Measurements from ENCODE around the gene GFRA1. TPM values are rescaled to one million over a fixed set of nuclear protein-coding genes. Genes with fewer than 3 reads are reported as not detected.
A peak's percentile ranks its signal among the peaks of the same experiment; 100 is the strongest.

Gene GFRA1
- total and polyA plus RNA-seq, 2 of the 8 experiments (the other 6 are each of a cell fraction or from before 2014, with no cell fraction given) = 1.1 to 2.0 TPM

DNA sequence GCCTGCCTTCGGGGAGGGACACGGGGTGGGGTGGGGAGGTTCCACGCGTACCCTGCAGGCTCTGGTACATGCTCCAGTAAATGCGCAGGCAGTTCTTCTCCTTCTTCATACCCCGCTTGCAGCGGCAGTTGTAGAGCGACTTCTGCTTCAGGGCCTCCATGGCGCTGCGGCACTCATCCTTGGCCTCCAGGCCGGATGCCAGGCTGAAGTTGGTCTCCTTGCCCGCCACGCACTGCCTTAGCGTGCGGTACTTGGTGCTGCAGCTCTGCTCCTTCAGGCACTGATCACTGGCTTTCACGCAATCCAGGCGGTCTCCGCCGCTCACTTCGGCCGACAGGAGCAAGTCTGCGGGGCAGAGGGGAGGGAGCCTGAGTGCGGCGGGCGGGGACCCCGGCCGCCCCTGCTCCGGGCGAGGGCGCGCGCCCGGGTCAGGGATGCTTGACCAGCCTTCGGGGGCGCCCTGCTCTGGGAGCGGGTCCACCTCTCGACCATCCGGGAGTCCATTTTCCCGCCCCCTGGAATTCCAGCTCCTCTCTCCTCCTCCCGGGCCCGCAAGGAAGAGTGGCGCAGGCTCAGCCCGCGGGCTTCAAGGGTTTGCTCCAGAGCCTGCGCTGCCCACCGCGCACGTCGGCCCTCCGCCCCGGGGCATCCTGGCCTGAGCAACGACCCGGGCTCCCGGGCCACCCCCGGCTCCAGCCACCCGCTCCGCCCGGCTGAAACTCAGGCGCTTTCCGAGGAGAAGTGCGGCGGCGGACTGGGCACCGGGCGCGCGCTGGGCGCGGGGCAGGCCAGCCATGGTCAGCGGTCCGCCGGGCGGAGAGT lies 2.0 kb downstream of the GFRA1 start (continued):
- TF ChIP-seq, protein P1, sequence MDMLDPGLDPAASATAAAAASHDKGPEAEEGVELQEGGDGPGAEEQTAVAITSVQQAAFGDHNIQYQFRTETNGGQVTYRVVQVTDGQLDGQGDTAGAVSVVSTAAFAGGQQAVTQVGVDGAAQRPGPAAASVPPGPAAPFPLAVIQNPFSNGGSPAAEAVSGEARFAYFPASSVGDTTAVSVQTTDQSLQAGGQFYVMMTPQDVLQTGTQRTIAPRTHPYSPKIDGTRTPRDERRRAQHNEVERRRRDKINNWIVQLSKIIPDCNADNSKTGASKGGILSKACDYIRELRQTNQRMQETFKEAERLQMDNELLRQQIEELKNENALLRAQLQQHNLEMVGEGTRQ (IDR thresholded peaks at IDR 0.05; ENCODE audit: low read length) = no peak
- TF ChIP-seq SUZ12 (IDR thresholded peaks at IDR 0.05; ENCODE audit: low read length) (peak; percentile 97; the same call in 1 of the 2 replicates), SRF (IDR thresholded peaks at IDR 0.05; ENCODE audit: low read depth, low read length) (no peak), KDM5A (IDR thresholded peaks at IDR 0.05; ENCODE audit: low read length) (no peak)
